B cell (primary cell): ENCODE measurements around the gene ZFP92. TPM values are rescaled to one million over a fixed set of nuclear protein-coding genes. Genes with fewer than 3 reads are reported as not detected.

Experiments
- ATAC-seq: fragments of 200-7000 bp; cut with Tn5 transposase; one replicate; pipeline ENCODE4 v1.10.0; 2021; ENCODE audit warnings: low read depth, mild to moderate bottlenecking, moderate number of reproducible peaks, moderate library complexity
- CTCF ChIA-PET: fragments of 350-600 bp; sonication (Branson Sonifier 250); formaldehyde crosslinking; loops from one replicate; lab custom pipeline; 2021; ENCODE audit warnings: antibody characterized with exemption, inconsistent platforms; lab: Charles Lee
- POLR2A ChIA-PET: fragments of 350-600 bp; sonication (Branson Sonifier 250); formaldehyde crosslinking; loops from one replicate; lab custom pipeline; 2021; ENCODE audit warnings: antibody characterized with exemption; lab: Charles Lee
- DNase-seq: peaks from one replicate; pipeline ENCODE4 v3.0.0; 2013
- H2AFZ ChIP-seq: 2 replicates; pipeline ENCODE4 v1.6.1; 2012; ENCODE audit warnings: mild to moderate bottlenecking, low read depth, low read length; ENCODE audit not compliant: insufficient read depth, poor library complexity, severe bottlenecking
- H3K27ac ChIP-seq, 2 donors: 1 replicate in 1 of 2; 2 replicates in 1 of 2; pipeline ENCODE4 v1.5.1; 2012 to 2013; ENCODE audit warnings: low read length in 2 of 2, mild to moderate bottlenecking in 2 of 2, moderate library complexity in 1 of 2
- H3K27me3 ChIP-seq, 4 experiments: fragments of 200-600 bp in 1 of 4; sonication (generic) in 1 of 4; replicated peaks in 1 of 4; 1 replicate in 2 of 4; 2 replicates in 2 of 4; pipeline versions ENCODE4 v1.6.1 to v1.7.0; 2013 to 2016; ENCODE audit warnings: low read length in 3 of 4, mild to moderate bottlenecking in 2 of 4, mixed read lengths in 1 of 4, moderate library complexity in 1 of 4; ENCODE audit not compliant: insufficient read depth in 4 of 4, control insufficient read depth in 3 of 4; ENCODE audit errors: control extremely low read depth in 1 of 4
- H3K36me3 ChIP-seq, 2 experiments: replicated peaks in 1 of 2; 1 replicate in 1 of 2; 2 replicates in 1 of 2; pipeline versions ENCODE4 v1.6.1 to v1.7.1; 2013; ENCODE audit warnings: low read length in 1 of 2; ENCODE audit not compliant: insufficient read depth in 2 of 2, control insufficient read depth in 1 of 2; ENCODE audit errors: control extremely low read depth in 1 of 2, extremely low read depth in 1 of 2
- H3K4me1 ChIP-seq, 2 donors: fragments of 200-600 bp in 1 of 2; sonication (generic) in 1 of 2; 1 replicate in 1 of 2; 2 replicates in 1 of 2; pipeline versions ENCODE4 v1.5.1 to v1.6.1; 2013 to 2017; ENCODE audit warnings: low read length in 2 of 2; ENCODE audit not compliant: control insufficient read depth in 2 of 2, insufficient read depth in 2 of 2
- H3K4me2 ChIP-seq: replicated peaks from 2 replicates; pipeline ENCODE3; 2012; ENCODE audit warnings: mild to moderate bottlenecking, low read depth, low read length; ENCODE audit not compliant: poor library complexity, severe bottlenecking
- H3K4me3 ChIP-seq, 5 experiments: fragments of 200-600 bp in 1 of 5; sonication (generic) in 1 of 5; 1 replicate in 3 of 5; 2 replicates in 2 of 5; pipeline versions ENCODE4 v1.5.1 to v1.7.0; 2011 to 2016; ENCODE audit warnings: low read length in 4 of 5, mild to moderate bottlenecking in 4 of 5, low read depth in 2 of 5, control low read depth in 1 of 5, moderate library complexity in 1 of 5; ENCODE audit not compliant: insufficient read depth in 1 of 5; ENCODE audit errors: control extremely low read depth in 1 of 5, extremely low read depth in 1 of 5
- H3K79me2 ChIP-seq: fragments of 200-600 bp; sonication (generic); one replicate; pipeline ENCODE4 v1.6.0; 2016; ENCODE audit warnings: low read length; ENCODE audit not compliant: control insufficient read depth, insufficient read depth
- H3K9ac ChIP-seq: fragments of 200-600 bp; sonication (generic); 2 replicates; pipeline ENCODE4 v1.6.1; 2017; ENCODE audit warnings: mild to moderate bottlenecking, low read length, moderate library complexity
- H3K9me3 ChIP-seq, 3 donors: one replicate each; pipeline versions ENCODE4 v1.6.1 to v1.7.1; 2013; ENCODE audit warnings: low read length in 2 of 3; ENCODE audit not compliant: control insufficient read depth in 2 of 3, insufficient read depth in 1 of 3; ENCODE audit errors: control extremely low read depth in 1 of 3
- H4K20me1 ChIP-seq: 2 replicates; pipeline ENCODE4 v1.6.0; 2012; ENCODE audit warnings: mild to moderate bottlenecking, low read length; ENCODE audit not compliant: insufficient read depth, control insufficient read depth, poor library complexity, severe bottlenecking
- H3K27ac Mint-ChIP-seq: one replicate; pipeline ENCODE4 v1.8.0; 2021; ENCODE audit warnings: mixed read lengths
- H3K27me3 Mint-ChIP-seq: one replicate; pipeline ENCODE4 v1.8.0; 2021; ENCODE audit warnings: mixed read lengths
- H3K4me1 Mint-ChIP-seq: one replicate; pipeline ENCODE4 v1.8.0; 2021; ENCODE audit warnings: mixed read lengths
- H3K4me3 Mint-ChIP-seq: one replicate; pipeline ENCODE4 v1.8.0; 2021; ENCODE audit warnings: mixed read lengths
- H3K9me3 Mint-ChIP-seq: one replicate; pipeline ENCODE4 v1.8.0; 2022; ENCODE audit warnings: mixed read lengths; ENCODE audit not compliant: insufficient read depth
- CTCF ChIP-seq: fragments of 200-600 bp; IDR thresholded peaks from one replicate; pipeline ENCODE4 v1.8.0; 2022; ENCODE audit warnings: antibody characterized with exemption, mild to moderate bottlenecking
- EZH2 ChIP-seq: IDR thresholded peaks from 2 replicates; pipeline ENCODE4 v1.6.1; 2012; ENCODE audit warnings: borderline replicate concordance, low read depth, mild to moderate bottlenecking, moderate library complexity, low read length; ENCODE audit not compliant: insufficient read depth, poor library complexity, severe bottlenecking
- WGBS: methylation state at CpG from one replicate; pipeline ENCODE4 v1.1.5; 2013; ENCODE audit warnings: missing lambda C conversion rate; ENCODE audit not compliant: insufficient coverage; 5-methylcytosine and 5-hydroxymethylcytosine counted together
- intact Hi-C: fragments of 100-400 bp; cut with micrococcal nuclease; formaldehyde crosslinking; loops from one replicate; pipeline ENCODE4 v1.10.0; 2022
- polyA plus RNA-seq: library from polyadenylated mRNA; depleted of rRNA; stranded (reverse); fragments of >200 nt; gene quantifications from 2 replicates; pipeline ENCODE4 v1.2.3, GENCODE V29; 2012
- total RNA-seq, 2 donors: library from RNA; stranded (reverse); fragments of 120-200 nt in 1 of 2; gene quantifications; 1 replicate in 1 of 2; 2 replicates in 1 of 2; pipeline versions ENCODE4 v1.2.3 to v1.2.4, GENCODE V29; 2013 to 2022

Gene ZFP92
- total and polyA plus RNA-seq, 2 donors (not counting 1 experiment from before 2014, with no cell fraction given), result 0.24 to 1.6 TPM

GRCh38 chrX:153397256-153397960, 13.9 kb upstream of the ZFP92 start:
- no peak overlapping the region for H3K4me2 ChIP-seq
- no peak overlapping the region for H3K4me3 ChIP-seq
- Mint-ChIP-seq H3K27ac (no peak overlapping the region), H3K4me3 (no peak overlapping the region), H3K4me1 (peaks cover 3% of the 10 kb centered on the region), H3K27me3 (no peaks in the 10 kb centered on the region), H3K9me3 (no peaks in the 10 kb centered on the region)
- ATAC-seq, result no peak
- no peak overlapping the region for H3K9ac ChIP-seq
- CTCF ChIA-PET, result no interaction called here
- peaks cover 0 to 6% of the 10 kb centered on the region in 2 donors for H3K4me1 ChIP-seq
- no peak overlapping the region for H2AFZ ChIP-seq
- no peaks in the 10 kb centered on the region for H3K79me2 ChIP-seq
- no peak for DNase-seq
- POLR2A ChIA-PET, result no interaction called here
- 97% methylated on average over 26 of the region's 27 CpGs for WGBS
- H4K20me1 ChIP-seq, result no peaks in the 10 kb centered on the region
- H3K9me3 ChIP-seq, result peaks cover 0 to 3% (median 0%) of the 10 kb centered on the region in 3 donors
- H3K36me3 ChIP-seq, result no peaks in the 10 kb centered on the region
- H3K27me3 ChIP-seq, result no peaks in the 10 kb centered on the region
- TF ChIP-seq EZH2, result no peak
- no peak for TF ChIP-seq CTCF
- intact Hi-C loops, result no loop called here
- no peak overlapping the region for H3K27ac ChIP-seq

DNA sequence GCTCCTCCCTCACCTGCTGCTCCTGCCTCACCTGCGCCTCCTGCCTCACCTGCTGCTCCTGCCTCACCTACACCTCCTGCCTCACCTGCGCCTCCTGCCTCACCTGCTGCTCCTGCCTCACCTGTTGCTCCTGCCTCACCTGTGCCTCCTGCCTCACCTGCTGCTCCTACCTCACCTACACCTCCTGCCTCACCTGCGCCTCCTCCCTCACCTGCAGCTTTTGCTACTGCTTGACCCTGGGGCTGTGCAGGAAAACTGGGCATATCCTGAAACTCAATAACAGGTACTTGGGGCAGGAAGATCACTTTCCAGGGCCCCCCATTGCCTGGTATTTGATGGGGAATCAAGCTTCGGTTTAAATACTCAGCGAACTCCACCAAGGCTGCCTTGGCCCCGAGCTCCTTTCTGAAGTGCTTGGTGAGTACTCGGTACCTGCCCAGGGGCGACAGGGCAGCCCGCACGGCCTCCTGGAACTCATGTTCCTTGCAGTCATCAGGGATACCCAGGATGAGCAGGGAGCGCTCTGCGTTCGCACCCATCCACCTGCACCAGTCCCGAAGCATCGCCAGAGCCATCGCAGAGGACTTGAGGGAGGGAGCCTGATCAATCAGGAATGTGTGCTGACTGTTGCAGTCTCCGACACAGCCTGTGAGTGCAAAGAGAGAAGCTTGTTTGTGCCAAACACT, 12.9 kb upstream of the ZFP92 start:
- DNase-seq (no peak), ATAC-seq (no peak)
- H3K4me2 ChIP-seq, result no peak overlapping the region
- no peak overlapping the region for H3K27ac ChIP-seq
- no peaks in the 10 kb centered on the region for H4K20me1 ChIP-seq
- peaks cover 0 to 3% (median 0%) of the 10 kb centered on the region in 3 donors for H3K9me3 ChIP-seq
- POLR2A ChIA-PET, result no interaction called here
- WGBS, result 97% methylated on average over 14 of the region's 17 CpGs
- no peak overlapping the region for H3K4me3 ChIP-seq
- H3K9ac ChIP-seq, result no peak overlapping the region
- Mint-ChIP-seq H3K4me3 (no peak overlapping the region), H3K27me3 (no peaks in the 10 kb centered on the region), H3K9me3 (no peaks in the 10 kb centered on the region), H3K27ac (no peak overlapping the region), H3K4me1 (peaks cover 3% of the 10 kb centered on the region)
- intact Hi-C loops, result no loop called here
- peaks cover 0 to 6% of the 10 kb centered on the region in 2 donors for H3K4me1 ChIP-seq
- TF ChIP-seq EZH2 (no peak), CTCF (no peak)
- H3K27me3 ChIP-seq, result no peaks in the 10 kb centered on the region
- CTCF ChIA-PET, result no interaction called here
- H3K79me2 ChIP-seq, result no peaks in the 10 kb centered on the region
- no peak overlapping the region for H2AFZ ChIP-seq
- no peaks in the 10 kb centered on the region for H3K36me3 ChIP-seq
